SK-N-SH (cell line): ENCODE data around the gene PRKN.

Experiments
- MEF2A ChIP-seq: IDR thresholded peaks from 2 replicates; pipeline ENCODE4 v1.4.0; 2012; ENCODE audit warnings: low read depth, borderline replicate concordance
- POLR2AphosphoS5 ChIP-seq: IDR thresholded peaks from 2 replicates; pipeline ENCODE4 v1.6.1; 2012; ENCODE audit warnings: low read depth, low read length
- TEAD4 ChIP-seq: IDR thresholded peaks from 2 replicates; pipeline ENCODE4 v1.4.0; 2012; ENCODE audit warnings: mild to moderate bottlenecking, borderline replicate concordance; ENCODE audit not compliant: insufficient read depth
- TF ChIP-seq, protein P1 (sequence below): fragments of 200-600 bp; sonication (generic); IDR thresholded peaks from 2 replicates; pipeline ENCODE4 v1.6.1; 2017; ENCODE audit warnings: antibody characterized with exemption, mild to moderate bottlenecking, moderate library complexity

DNA sequence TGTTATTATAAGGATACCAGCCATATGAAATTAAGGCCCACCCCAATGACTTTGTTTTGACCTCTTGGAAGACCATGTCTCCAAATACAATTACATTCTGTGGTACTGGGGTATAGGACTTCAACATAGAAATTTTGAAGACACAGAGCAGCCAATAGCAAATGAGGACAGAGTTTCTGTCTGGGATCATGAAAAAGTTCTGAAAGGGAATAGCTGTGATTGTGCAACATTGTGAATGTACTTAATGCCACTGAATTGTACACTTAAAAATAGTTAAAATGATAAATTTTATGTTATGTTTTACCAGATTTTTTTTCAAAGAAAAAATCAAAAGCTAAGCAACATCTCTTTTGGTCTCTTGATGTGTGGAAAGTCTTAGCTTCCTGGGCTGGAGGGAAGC is 1426.7 kb downstream of the PRKN start:
- TF ChIP-seq MEF2A: no peak
- no peak for TF ChIP-seq TEAD4
- TF ChIP-seq POLR2AphosphoS5: no peak
- TF ChIP-seq, protein P1, sequence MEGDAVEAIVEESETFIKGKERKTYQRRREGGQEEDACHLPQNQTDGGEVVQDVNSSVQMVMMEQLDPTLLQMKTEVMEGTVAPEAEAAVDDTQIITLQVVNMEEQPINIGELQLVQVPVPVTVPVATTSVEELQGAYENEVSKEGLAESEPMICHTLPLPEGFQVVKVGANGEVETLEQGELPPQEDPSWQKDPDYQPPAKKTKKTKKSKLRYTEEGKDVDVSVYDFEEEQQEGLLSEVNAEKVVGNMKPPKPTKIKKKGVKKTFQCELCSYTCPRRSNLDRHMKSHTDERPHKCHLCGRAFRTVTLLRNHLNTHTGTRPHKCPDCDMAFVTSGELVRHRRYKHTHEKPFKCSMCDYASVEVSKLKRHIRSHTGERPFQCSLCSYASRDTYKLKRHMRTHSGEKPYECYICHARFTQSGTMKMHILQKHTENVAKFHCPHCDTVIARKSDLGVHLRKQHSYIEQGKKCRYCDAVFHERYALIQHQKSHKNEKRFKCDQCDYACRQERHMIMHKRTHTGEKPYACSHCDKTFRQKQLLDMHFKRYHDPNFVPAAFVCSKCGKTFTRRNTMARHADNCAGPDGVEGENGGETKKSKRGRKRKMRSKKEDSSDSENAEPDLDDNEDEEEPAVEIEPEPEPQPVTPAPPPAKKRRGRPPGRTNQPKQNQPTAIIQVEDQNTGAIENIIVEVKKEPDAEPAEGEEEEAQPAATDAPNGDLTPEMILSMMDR: no peak
